ENCODE data around the gene ZDHHC8.
"Not testable (repeated sequence)": the region's sequence is repeated elsewhere in the genome, so short reads cannot be mapped to it uniquely, and the experiment has no call there.

Gene ZDHHC8

GRCh38 chr22:20145832-20146223, 14.2 kb downstream of the ZDHHC8 start:
- no peak for DNase-seq

GRCh38 chr22:20146777-20147176, 15.2 kb downstream of the ZDHHC8 start:
- no peak for DNase-seq

- DNase-seq: no peak
Observed at GRCh38 chr22:20147237-20147988, 15.8 kb downstream of the ZDHHC8 start.

GRCh38 chr22:20148414-20148813, 16.8 kb downstream of the ZDHHC8 start:
- no peak for DNase-seq

- no peak for DNase-seq
Observed at GRCh38 chr22:20149257-20150250, 17.9 kb downstream of the ZDHHC8 start.

GRCh38 chr22:20150381-20151275, 19.0 kb downstream of the ZDHHC8 start, which contains the start of gene CCDC188:
Gene CCDC188, minus strand, starts transcription at chr22:20151055. Its CDS starts 69 bp downstream, at chr22:20150986.
- no peak for DNase-seq

- no peak for DNase-seq
Observed at GRCh38 chr22:20151276-20151588, 19.6 kb downstream of the ZDHHC8 start.

GRCh38 chr22:20152464-20152890, 20.9 kb downstream of the ZDHHC8 start:
- no peak for DNase-seq

GRCh38 chr22:20153945-20154344, 22.3 kb downstream of the ZDHHC8 start:
- DNase-seq: peak; percentile 42

- DNase-seq: no peak
Observed at GRCh38 chr22:20154602-20155187, 23.1 kb downstream of the ZDHHC8 start.

- DNase-seq: peak; percentile 93
Observed at GRCh38 chr22:20155330-20156041, 23.9 kb downstream of the ZDHHC8 start.

GRCh38 chr22:20156042-20156389, 24.4 kb downstream of the ZDHHC8 start:
- no peak for DNase-seq

- peak; percentile 95 for DNase-seq
Observed at GRCh38 chr22:20156611-20157429, 25.2 kb downstream of the ZDHHC8 start.

- DNase-seq: no peak
Observed at GRCh38 chr22:20157430-20158183, 26.0 kb downstream of the ZDHHC8 start.

- DNase-seq: no peak
Observed at GRCh38 chr22:20158391-20159036, 26.9 kb downstream of the ZDHHC8 start.

- DNase-seq: peak; percentile 76
Observed at GRCh38 chr22:20159076-20159475, 27.5 kb downstream of the ZDHHC8 start.

GRCh38 chr22:20159531-20159930, 27.9 kb downstream of the ZDHHC8 start:
- DNase-seq: not testable (repeated sequence)

GRCh38 chr22:20160041-20160440, 28.4 kb downstream of the ZDHHC8 start:
- no peak for DNase-seq

- no peak for DNase-seq
Observed at GRCh38 chr22:20164863-20165262, 33.3 kb downstream of the ZDHHC8 start.
